HEK293 (cell line): Measurements from ENCODE around the gene LENEP.
A peak's percentile ranks its signal among the peaks of the same experiment; 100 is the strongest.

Source experiments
- GLI4 ChIP-seq: fragments of 450-650 bp; formaldehyde crosslinking; IDR thresholded peaks from 2 replicates; pipeline ENCODE4 v1.5.1; 2016; ENCODE audit warnings: missing biosample characterization, missing genetic modification characterization
- GLIS2 ChIP-seq: fragments of 450-650 bp; formaldehyde crosslinking; IDR thresholded peaks from 2 replicates; pipeline ENCODE4 v1.5.1; 2016; ENCODE audit warnings: missing biosample characterization, missing genetic modification characterization
- IKZF3 ChIP-seq: fragments of 450-650 bp; IDR thresholded peaks from 2 replicates; pipeline ENCODE4 v1.5.0; 2018; ENCODE audit warnings: missing biosample characterization, mild to moderate bottlenecking, missing genetic modification characterization, moderate library complexity
- KLF10 ChIP-seq: fragments of 450-650 bp; IDR thresholded peaks from 2 replicates; pipeline ENCODE4 v1.5.1; 2018; ENCODE audit warnings: missing biosample characterization, mild to moderate bottlenecking, missing genetic modification characterization
- KLF16 ChIP-seq: fragments of 450-650 bp; formaldehyde crosslinking; IDR thresholded peaks from 2 replicates; pipeline ENCODE4 v1.5.1; 2017; ENCODE audit warnings: missing biosample characterization, missing genetic modification characterization
- OSR2 ChIP-seq: fragments of 450-650 bp; formaldehyde crosslinking; IDR thresholded peaks from 2 replicates; pipeline ENCODE4 v1.5.1; 2016; ENCODE audit warnings: missing biosample characterization, missing genetic modification characterization
- PRDM1 ChIP-seq: fragments of 450-650 bp; formaldehyde crosslinking; IDR thresholded peaks from 2 replicates; pipeline ENCODE4; 2016; ENCODE audit warnings: missing biosample characterization, missing genetic modification characterization
- ZBTB8A ChIP-seq: fragments of 450-650 bp; formaldehyde crosslinking; IDR thresholded peaks from 2 replicates; pipeline ENCODE4 v1.5.1; 2016; ENCODE audit warnings: missing biosample characterization, missing genetic modification characterization
- ZFP37 ChIP-seq: fragments of 450-650 bp; formaldehyde crosslinking; IDR thresholded peaks from 2 replicates; pipeline ENCODE4 v1.5.1; 2016; ENCODE audit warnings: missing biosample characterization, missing genetic modification characterization
- ZFP41 ChIP-seq: fragments of 450-650 bp; formaldehyde crosslinking; IDR thresholded peaks from 2 replicates; pipeline ENCODE4 v1.5.1; 2016; ENCODE audit warnings: missing biosample characterization, missing genetic modification characterization, borderline replicate concordance
- ZNF114 ChIP-seq: fragments of 450-650 bp; formaldehyde crosslinking; IDR thresholded peaks from 2 replicates; pipeline ENCODE4 v1.5.0; 2017; ENCODE audit warnings: missing biosample characterization, missing genetic modification characterization
- ZNF140 ChIP-seq: fragments of 450-650 bp; formaldehyde crosslinking; IDR thresholded peaks from 2 replicates; pipeline ENCODE4 v1.5.1; 2016; ENCODE audit warnings: missing biosample characterization, missing genetic modification characterization
- ZNF175 ChIP-seq: fragments of 450-650 bp; formaldehyde crosslinking; IDR thresholded peaks from 2 replicates; pipeline ENCODE4 v1.5.1; 2016; ENCODE audit warnings: missing biosample characterization, missing genetic modification characterization
- ZNF202 ChIP-seq: fragments of 450-650 bp; formaldehyde crosslinking; IDR thresholded peaks from 2 replicates; pipeline ENCODE4 v1.5.1; 2016; ENCODE audit warnings: missing biosample characterization, missing genetic modification characterization, borderline replicate concordance
- ZNF221 ChIP-seq: fragments of 450-650 bp; formaldehyde crosslinking; IDR thresholded peaks from 2 replicates; pipeline ENCODE4 v1.5.1; 2017; ENCODE audit warnings: missing biosample characterization, missing genetic modification characterization, borderline replicate concordance
- ZNF239 ChIP-seq: fragments of 450-650 bp; formaldehyde crosslinking; IDR thresholded peaks from 2 replicates; pipeline ENCODE4 v1.5.1; 2016; ENCODE audit warnings: missing biosample characterization, missing genetic modification characterization
- ZNF266 ChIP-seq: fragments of 450-650 bp; formaldehyde crosslinking; IDR thresholded peaks from 2 replicates; pipeline ENCODE4 v1.5.1; 2016; ENCODE audit warnings: missing biosample characterization, missing genetic modification characterization, low read depth
- ZNF274 ChIP-seq, 2 experiments: fragments of 200-500 bp in 1 of 2; fragments of 450-650 bp in 1 of 2; sonication (Bioruptor generic) in 1 of 2; formaldehyde crosslinking in 1 of 2; IDR thresholded peaks; 2 replicates each; pipeline versions ENCODE4 v1.5.1 to v1.6.1; 2014 to 2016; ENCODE audit warnings: borderline replicate concordance in 1 of 2, inconsistent platforms in 1 of 2, low read length in 1 of 2, missing biosample characterization in 1 of 2, missing genetic modification characterization in 1 of 2
- ZNF391 ChIP-seq: fragments of 450-650 bp; formaldehyde crosslinking; IDR thresholded peaks from 2 replicates; pipeline ENCODE4 v1.5.1; 2016; ENCODE audit warnings: low read depth, missing biosample characterization, missing genetic modification characterization, borderline replicate concordance
- ZNF473 ChIP-seq: fragments of 450-650 bp; formaldehyde crosslinking; IDR thresholded peaks from 2 replicates; pipeline ENCODE4 v1.5.1; 2017; ENCODE audit warnings: missing biosample characterization, missing genetic modification characterization
- ZNF654 ChIP-seq: fragments of 450-650 bp; formaldehyde crosslinking; IDR thresholded peaks from 2 replicates; pipeline ENCODE4 v1.5.1; 2016; ENCODE audit warnings: low read depth, missing biosample characterization, missing genetic modification characterization
- ZNF76 ChIP-seq: fragments of 450-650 bp; formaldehyde crosslinking; IDR thresholded peaks from 2 replicates; pipeline ENCODE4; 2016; ENCODE audit warnings: low read depth, missing biosample characterization, missing genetic modification characterization, borderline replicate concordance
- ZNF843 ChIP-seq: fragments of 450-650 bp; formaldehyde crosslinking; IDR thresholded peaks from 2 replicates; pipeline ENCODE4 v1.5.1; 2016; ENCODE audit warnings: missing biosample characterization, missing genetic modification characterization
- TF ChIP-seq, protein P1 (sequence below): fragments of 450-650 bp; formaldehyde crosslinking; IDR thresholded peaks from 2 replicates; pipeline ENCODE4 v1.5.1; 2016; ENCODE audit warnings: missing biosample characterization, missing genetic modification characterization
- TF ChIP-seq, protein P2 (sequence below): fragments of 450-650 bp; formaldehyde crosslinking; IDR thresholded peaks from 2 replicates; pipeline ENCODE4 v1.5.1; 2016; ENCODE audit warnings: missing biosample characterization, missing genetic modification characterization
- TF ChIP-seq, protein P3 (sequence below): fragments of 450-650 bp; formaldehyde crosslinking; IDR thresholded peaks from 2 replicates; pipeline ENCODE4 v1.5.1; 2016; ENCODE audit warnings: missing biosample characterization, missing genetic modification characterization
- TF ChIP-seq, protein P4 (sequence below): fragments of 450-650 bp; formaldehyde crosslinking; IDR thresholded peaks from 2 replicates; pipeline ENCODE4 v1.5.1; 2016; ENCODE audit warnings: missing biosample characterization, missing genetic modification characterization
- TF ChIP-seq, protein P5 (sequence below): fragments of 450-650 bp; formaldehyde crosslinking; IDR thresholded peaks from 2 replicates; pipeline ENCODE4 v1.5.1; 2016; ENCODE audit warnings: missing biosample characterization, missing genetic modification characterization

The LENEP gene

DNA sequence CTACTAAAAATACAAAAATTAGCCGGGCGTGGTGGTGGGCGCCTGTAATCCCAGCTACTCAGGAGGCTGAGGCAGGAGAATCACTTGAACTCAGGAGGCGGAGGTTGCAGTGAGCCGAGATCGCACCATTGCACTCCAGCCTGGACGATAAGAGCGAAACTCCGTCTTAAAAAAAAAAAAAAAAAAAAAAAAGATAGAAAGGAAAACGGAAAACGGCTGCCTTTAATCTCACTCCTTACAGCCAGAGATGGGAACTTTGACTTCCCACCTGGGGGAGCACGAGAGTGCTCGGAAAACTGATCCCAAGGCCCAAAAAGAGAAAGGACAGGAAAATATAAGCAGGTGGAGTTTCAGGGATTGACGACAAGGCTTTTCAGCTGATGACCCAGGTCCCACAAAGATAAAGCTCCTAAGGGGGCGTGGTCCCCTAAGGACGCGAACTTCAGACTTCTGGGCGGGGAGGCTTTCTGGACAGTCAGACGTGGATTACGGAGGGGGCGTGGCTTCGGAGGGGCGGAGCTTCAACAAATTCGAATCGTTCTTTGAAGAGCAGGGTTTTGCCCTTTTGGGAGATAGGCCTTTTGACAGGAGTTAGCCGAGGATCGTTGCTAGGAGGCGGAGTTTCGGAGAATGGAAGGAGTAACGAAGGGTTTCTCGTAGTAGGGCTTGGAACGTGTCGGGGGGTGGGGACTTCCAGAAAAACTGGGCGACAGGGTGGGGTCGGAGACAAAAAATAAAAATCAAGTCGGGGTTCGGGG, 19.9 kb upstream of the LENEP start (continued):
- TF ChIP-seq, protein P1, sequence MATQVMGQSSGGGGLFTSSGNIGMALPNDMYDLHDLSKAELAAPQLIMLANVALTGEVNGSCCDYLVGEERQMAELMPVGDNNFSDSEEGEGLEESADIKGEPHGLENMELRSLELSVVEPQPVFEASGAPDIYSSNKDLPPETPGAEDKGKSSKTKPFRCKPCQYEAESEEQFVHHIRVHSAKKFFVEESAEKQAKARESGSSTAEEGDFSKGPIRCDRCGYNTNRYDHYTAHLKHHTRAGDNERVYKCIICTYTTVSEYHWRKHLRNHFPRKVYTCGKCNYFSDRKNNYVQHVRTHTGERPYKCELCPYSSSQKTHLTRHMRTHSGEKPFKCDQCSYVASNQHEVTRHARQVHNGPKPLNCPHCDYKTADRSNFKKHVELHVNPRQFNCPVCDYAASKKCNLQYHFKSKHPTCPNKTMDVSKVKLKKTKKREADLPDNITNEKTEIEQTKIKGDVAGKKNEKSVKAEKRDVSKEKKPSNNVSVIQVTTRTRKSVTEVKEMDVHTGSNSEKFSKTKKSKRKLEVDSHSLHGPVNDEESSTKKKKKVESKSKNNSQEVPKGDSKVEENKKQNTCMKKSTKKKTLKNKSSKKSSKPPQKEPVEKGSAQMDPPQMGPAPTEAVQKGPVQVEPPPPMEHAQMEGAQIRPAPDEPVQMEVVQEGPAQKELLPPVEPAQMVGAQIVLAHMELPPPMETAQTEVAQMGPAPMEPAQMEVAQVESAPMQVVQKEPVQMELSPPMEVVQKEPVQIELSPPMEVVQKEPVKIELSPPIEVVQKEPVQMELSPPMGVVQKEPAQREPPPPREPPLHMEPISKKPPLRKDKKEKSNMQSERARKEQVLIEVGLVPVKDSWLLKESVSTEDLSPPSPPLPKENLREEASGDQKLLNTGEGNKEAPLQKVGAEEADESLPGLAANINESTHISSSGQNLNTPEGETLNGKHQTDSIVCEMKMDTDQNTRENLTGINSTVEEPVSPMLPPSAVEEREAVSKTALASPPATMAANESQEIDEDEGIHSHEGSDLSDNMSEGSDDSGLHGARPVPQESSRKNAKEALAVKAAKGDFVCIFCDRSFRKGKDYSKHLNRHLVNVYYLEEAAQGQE (tag by site-specific recombination), result 0 out of 2 replicates have a peak, but pooled peaks have one; percentile 14
- TF ChIP-seq ZFP37 (tag by site-specific recombination) (no peak), ZFP41 (no peak), ZNF202 (tag by site-specific recombination) (no peak), ZNF221 (no peak), PRDM1 (tag by site-specific recombination) (peak; percentile 94), OSR2 (no peak), ZNF391 (tag by site-specific recombination) (no peak), ZBTB8A (peak; percentile 78), IKZF3 (tag by site-specific recombination) (no peak; the same call in 1 of the 2 replicates), ZNF76 (0 out of 2 replicates have a peak, but pooled peaks have one; percentile 13), GLI4 (tag by site-specific recombination) (no peak), ZNF266 (no peak), KLF16 (tag by site-specific recombination) (peak; percentile 58; the same call in 1 of the 2 replicates), GLIS2 (0 out of 2 replicates have a peak, but pooled peaks have one; percentile 53), ZNF239 (tag by site-specific recombination) (no peak), ZNF843 (no peak), ZNF473 (tag by site-specific recombination) (no peak), ZNF654 (tag by site-specific recombination) (no peak), ZNF140 (tag by site-specific recombination) (no peak), ZNF274 (IDR thresholded peaks at IDR 0.05; ENCODE audit: low read length) (no peak), ZNF274 (tag by site-specific recombination; IDR thresholded peaks at IDR 0.05; ENCODE audit: borderline replicate concordance) (no peak), ZNF175 (no peak), KLF10 (peak; percentile 62), ZNF114 (tag by site-specific recombination) (no peak)
- TF ChIP-seq, protein P2, sequence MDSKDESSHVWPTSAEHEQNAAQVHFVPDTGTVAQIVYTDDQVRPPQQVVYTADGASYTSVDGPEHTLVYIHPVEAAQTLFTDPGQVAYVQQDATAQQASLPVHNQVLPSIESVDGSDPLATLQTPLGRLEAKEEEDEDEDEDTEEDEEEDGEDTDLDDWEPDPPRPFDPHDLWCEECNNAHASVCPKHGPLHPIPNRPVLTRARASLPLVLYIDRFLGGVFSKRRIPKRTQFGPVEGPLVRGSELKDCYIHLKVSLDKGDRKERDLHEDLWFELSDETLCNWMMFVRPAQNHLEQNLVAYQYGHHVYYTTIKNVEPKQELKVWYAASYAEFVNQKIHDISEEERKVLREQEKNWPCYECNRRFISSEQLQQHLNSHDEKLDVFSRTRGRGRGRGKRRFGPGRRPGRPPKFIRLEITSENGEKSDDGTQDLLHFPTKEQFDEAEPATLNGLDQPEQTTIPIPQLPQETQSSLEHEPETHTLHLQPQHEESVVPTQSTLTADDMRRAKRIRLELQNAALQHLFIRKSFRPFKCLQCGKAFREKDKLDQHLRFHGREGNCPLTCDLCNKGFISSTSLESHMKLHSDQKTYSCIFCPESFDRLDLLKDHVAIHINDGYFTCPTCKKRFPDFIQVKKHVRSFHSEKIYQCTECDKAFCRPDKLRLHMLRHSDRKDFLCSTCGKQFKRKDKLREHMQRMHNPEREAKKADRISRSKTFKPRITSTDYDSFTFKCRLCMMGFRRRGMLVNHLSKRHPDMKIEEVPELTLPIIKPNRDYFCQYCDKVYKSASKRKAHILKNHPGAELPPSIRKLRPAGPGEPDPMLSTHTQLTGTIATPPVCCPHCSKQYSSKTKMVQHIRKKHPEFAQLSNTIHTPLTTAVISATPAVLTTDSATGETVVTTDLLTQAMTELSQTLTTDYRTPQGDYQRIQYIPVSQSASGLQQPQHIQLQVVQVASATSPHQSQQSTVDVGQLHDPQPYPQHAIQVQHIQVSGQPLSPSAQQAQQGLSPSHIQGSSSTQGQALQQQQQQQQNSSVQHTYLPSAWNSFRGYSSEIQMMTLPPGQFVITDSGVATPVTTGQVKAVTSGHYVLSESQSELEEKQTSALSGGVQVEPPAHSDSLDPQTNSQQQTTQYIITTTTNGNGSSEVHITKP, result peak; percentile 46
- TF ChIP-seq, protein P3, sequence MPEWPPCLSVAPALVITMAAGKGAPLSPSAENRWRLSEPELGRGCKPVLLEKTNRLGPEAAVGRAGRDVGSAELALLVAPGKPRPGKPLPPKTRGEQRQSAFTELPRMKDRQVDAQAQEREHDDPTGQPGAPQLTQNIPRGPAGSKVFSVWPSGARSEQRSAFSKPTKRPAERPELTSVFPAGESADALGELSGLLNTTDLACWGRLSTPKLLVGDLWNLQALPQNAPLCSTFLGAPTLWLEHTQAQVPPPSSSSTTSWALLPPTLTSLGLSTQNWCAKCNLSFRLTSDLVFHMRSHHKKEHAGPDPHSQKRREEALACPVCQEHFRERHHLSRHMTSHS (tag by site-specific recombination), result no peak
- TF ChIP-seq, protein P4, sequence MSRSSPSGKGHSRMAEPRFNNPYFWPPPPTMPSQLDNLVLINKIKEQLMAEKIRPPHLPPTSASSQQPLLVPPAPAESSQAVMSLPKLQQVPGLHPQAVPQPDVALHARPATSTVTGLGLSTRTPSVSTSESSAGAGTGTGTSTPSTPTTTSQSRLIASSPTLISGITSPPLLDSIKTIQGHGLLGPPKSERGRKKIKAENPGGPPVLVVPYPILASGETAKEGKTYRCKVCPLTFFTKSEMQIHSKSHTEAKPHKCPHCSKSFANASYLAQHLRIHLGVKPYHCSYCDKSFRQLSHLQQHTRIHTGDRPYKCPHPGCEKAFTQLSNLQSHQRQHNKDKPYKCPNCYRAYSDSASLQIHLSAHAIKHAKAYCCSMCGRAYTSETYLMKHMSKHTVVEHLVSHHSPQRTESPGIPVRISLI (tag by site-specific recombination), result peak; percentile 87
- TF ChIP-seq, protein P5, sequence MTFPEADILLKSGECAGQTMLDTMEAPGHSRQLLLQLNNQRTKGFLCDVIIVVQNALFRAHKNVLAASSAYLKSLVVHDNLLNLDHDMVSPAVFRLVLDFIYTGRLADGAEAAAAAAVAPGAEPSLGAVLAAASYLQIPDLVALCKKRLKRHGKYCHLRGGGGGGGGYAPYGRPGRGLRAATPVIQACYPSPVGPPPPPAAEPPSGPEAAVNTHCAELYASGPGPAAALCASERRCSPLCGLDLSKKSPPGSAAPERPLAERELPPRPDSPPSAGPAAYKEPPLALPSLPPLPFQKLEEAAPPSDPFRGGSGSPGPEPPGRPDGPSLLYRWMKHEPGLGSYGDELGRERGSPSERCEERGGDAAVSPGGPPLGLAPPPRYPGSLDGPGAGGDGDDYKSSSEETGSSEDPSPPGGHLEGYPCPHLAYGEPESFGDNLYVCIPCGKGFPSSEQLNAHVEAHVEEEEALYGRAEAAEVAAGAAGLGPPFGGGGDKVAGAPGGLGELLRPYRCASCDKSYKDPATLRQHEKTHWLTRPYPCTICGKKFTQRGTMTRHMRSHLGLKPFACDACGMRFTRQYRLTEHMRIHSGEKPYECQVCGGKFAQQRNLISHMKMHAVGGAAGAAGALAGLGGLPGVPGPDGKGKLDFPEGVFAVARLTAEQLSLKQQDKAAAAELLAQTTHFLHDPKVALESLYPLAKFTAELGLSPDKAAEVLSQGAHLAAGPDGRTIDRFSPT (tag by site-specific recombination), result no peak
